ENCODE data around the gene ODAPH.

The ODAPH gene

GRCh38 chr4:75545526-75545925 is 10.3 kb upstream of the ODAPH start:
- DNase-seq: no peak

- no peak for DNase-seq
These were observed 8.0 kb upstream of the ODAPH start for GRCh38 chr4:75547647-75548387.

GRCh38 chr4:75549019-75549418 is 6.8 kb upstream of the ODAPH start:
- no peak for DNase-seq

GRCh38 chr4:75552452-75552851 is 3.4 kb upstream of the ODAPH start:
- DNase-seq: no peak

- DNase-seq: no peak
These were observed 1.8 kb downstream of the ODAPH start for GRCh38 chr4:75557696-75558095.

GRCh38 chr4:75561789-75562188 is 5.9 kb downstream of the ODAPH start:
- DNase-seq: no peak

- no peak for DNase-seq
These were observed 8.2 kb downstream of the ODAPH start for GRCh38 chr4:75564023-75564422.

GRCh38 chr4:75565481-75565880 is 9.6 kb downstream of the ODAPH start:
- DNase-seq: no peak

GRCh38 chr4:75566911-75567310 is 11.0 kb downstream of the ODAPH start:
- no peak for DNase-seq

GRCh38 chr4:75567725-75568124 is 11.9 kb downstream of the ODAPH start:
- DNase-seq: no peak

GRCh38 chr4:75584067-75584466 is 28.2 kb downstream of the ODAPH start:
- no peak for DNase-seq

GRCh38 chr4:75593393-75593792 is 37.5 kb downstream of the ODAPH start:
- DNase-seq: no peak

- no peak for DNase-seq
These were observed 40.2 kb downstream of the ODAPH start for GRCh38 chr4:75596061-75596460.

GRCh38 chr4:75598390-75598789 is 42.5 kb downstream of the ODAPH start:
- DNase-seq: peak; percentile 4

GRCh38 chr4:75599647-75600046 is 43.8 kb downstream of the ODAPH start:
- DNase-seq: no peak

GRCh38 chr4:75605928-75606327 is 50.1 kb downstream of the ODAPH start:
- DNase-seq: no peak

GRCh38 chr4:75612306-75612705 is 56.4 kb downstream of the ODAPH start:
- DNase-seq: no peak
